Small intestine (tissue), 7 donors: Measurements from ENCODE around the gene RPS6KA6. TPM values are rescaled to one million over a fixed set of nuclear protein-coding genes. Genes with fewer than 3 reads are reported as not detected.
A peak's percentile ranks its signal among the peaks of the same experiment; 100 is the strongest.

ENCODE experiments used
- DNase-seq, 2 donors: peaks; one replicate each; pipeline versions ENCODE4 v3.0.0 to v3.0.0-alpha.2; 2013
- FAIRE-seq: peaks from 2 replicates; lab custom pipeline; 2012; peaks lifted over from hg19 to GRCh38; lab: Jason Lieb, UNC
- H3K27ac ChIP-seq, 3 donors: one replicate each; pipeline ENCODE4 v1.5.1; 2013; ENCODE audit warnings: low read length in 2 of 3, mild to moderate bottlenecking in 2 of 3, control low read depth in 1 of 3, inconsistent platforms in 1 of 3, low read depth in 1 of 3, moderate library complexity in 1 of 3
- H3K27me3 ChIP-seq, 3 donors: one replicate each; pipeline ENCODE4 v1.6.1; 2013; ENCODE audit warnings: low read length in 3 of 3, inconsistent platforms in 1 of 3; ENCODE audit not compliant: control insufficient read depth in 3 of 3, insufficient read depth in 3 of 3
- H3K36me3 ChIP-seq, 3 donors: one replicate each; pipeline ENCODE4 v1.6.1; 2013; ENCODE audit warnings: low read length in 3 of 3, inconsistent platforms in 1 of 3, low read depth in 1 of 3, mild to moderate bottlenecking in 1 of 3, moderate library complexity in 1 of 3; ENCODE audit not compliant: control insufficient read depth in 3 of 3, insufficient read depth in 2 of 3
- H3K4me1 ChIP-seq, 3 donors: one replicate each; pipeline ENCODE4 v1.6.1; 2013; ENCODE audit warnings: low read length in 2 of 3, inconsistent platforms in 1 of 3, low read depth in 1 of 3, mild to moderate bottlenecking in 1 of 3, moderate library complexity in 1 of 3; ENCODE audit not compliant: control insufficient read depth in 3 of 3, insufficient read depth in 2 of 3
- H3K4me3 ChIP-seq, 3 donors: one replicate each; pipeline ENCODE4 v1.5.1; 2013; ENCODE audit warnings: low read length in 3 of 3, control low read depth in 1 of 3, inconsistent platforms in 1 of 3, low read depth in 1 of 3, mild to moderate bottlenecking in 1 of 3, moderate library complexity in 1 of 3
- H3K9me3 ChIP-seq, 2 donors: one replicate each; pipeline ENCODE4 v1.6.1; 2013; ENCODE audit warnings: low read depth in 1 of 2, low read length in 1 of 2; ENCODE audit not compliant: control insufficient read depth in 2 of 2, insufficient read depth in 1 of 2
- WGBS, 3 donors: extraction: QIAGEN DNeasy Blood & Tissue Kit; methylation state at CpG; one replicate each; pipeline ENCODE4 v1.1.7; 2013; 5-methylcytosine and 5-hydroxymethylcytosine counted together
- polyA plus RNA-seq, 4 donors: library from polyadenylated mRNA; stranded (reverse) in 3 of 4; unstranded in 1 of 4; fragments of 200-250 nt in 3 of 4; fragments of 120-200 nt in 1 of 4; gene quantifications; one replicate each; pipeline versions ENCODE4 v1.2.1 to v1.2.3, GENCODE V29; 2013
- donor health status: healthy with polysubstance abuse.
- donor health status: control.
- donor health status: control.
- donor health status: Bipolar disorder and iron deficiency.
- donor health status: healthy.

The RPS6KA6 gene
- polyA plus RNA-seq, 4 donors = 2.2 to 8.8 (median 3.7) TPM

DNA sequence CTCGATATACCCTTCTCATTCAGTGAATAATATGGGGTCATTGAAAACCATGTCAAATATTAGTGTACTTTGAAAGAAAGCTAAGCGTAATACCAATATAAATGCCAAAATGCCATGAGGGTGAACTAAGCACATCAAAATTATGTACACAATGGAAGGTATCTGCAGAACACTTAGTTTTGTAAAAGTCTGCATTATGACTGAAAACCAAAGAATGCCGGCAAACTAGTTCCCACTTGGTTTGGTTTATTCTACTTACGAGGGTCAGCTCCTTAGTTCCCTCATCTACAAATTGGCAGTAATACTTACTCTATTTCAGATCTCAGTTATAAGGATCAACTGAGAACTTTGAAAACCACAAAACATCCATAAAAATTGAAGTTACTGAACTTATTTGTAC lies 27.3 kb downstream of the RPS6KA6 start:
- Histone ChIP-seq H3K27me3 (no peaks in the 10 kb centered on the region), H3K4me3 (no peak overlapping the region), H3K9me3 (no peaks in the 10 kb centered on the region), H3K4me1 (no peaks in the 10 kb centered on the region), H3K36me3 (no peaks in the 10 kb centered on the region), H3K27ac (no peak overlapping the region)
- DNase-seq (no peak), FAIRE-seq (no peak)
- WGBS, 3 donors = 88 to 96% (median 91%) methylated on average over 4 of the region's 4 CpGs

GRCh38 chrX:84156821-84157220 lies 31.2 kb downstream of the RPS6KA6 start:
- DNase-seq (no peak), FAIRE-seq (no peak)
- Histone ChIP-seq H3K27ac (no peak overlapping the region), H3K4me3 (no peak overlapping the region), H3K36me3 (no peaks in the 10 kb centered on the region), H3K27me3 (no peaks in the 10 kb centered on the region), H3K9me3 (no peaks in the 10 kb centered on the region), H3K4me1 (no peaks in the 10 kb centered on the region)
- 78 to 100% (median 97%) methylated on average over 1 of the region's 1 CpG for WGBS, 3 donors

GRCh38 chrX:84155938-84156337 lies 32.1 kb downstream of the RPS6KA6 start:
- Histone ChIP-seq H3K9me3 (no peaks in the 10 kb centered on the region), H3K4me1 (no peaks in the 10 kb centered on the region), H3K4me3 (no peak overlapping the region), H3K27me3 (no peaks in the 10 kb centered on the region), H3K27ac (no peak overlapping the region), H3K36me3 (no peaks in the 10 kb centered on the region)
- DNase-seq = no peak
- FAIRE-seq = no peak
- 70 to 89% (median 79%) methylated on average over 3 of the region's 3 CpGs for WGBS, 3 donors

- H3K27ac ChIP-seq = no peak overlapping the region
- no peak overlapping the region for H3K4me3 ChIP-seq
- no peaks in the 10 kb centered on the region for H3K36me3 ChIP-seq
- H3K4me1 ChIP-seq = no peaks in the 10 kb centered on the region
- H3K9me3 ChIP-seq = no peaks in the 10 kb centered on the region
- 30 to 73% (median 60%) methylated on average over 1 of the region's 1 CpG for WGBS, 3 donors
- no peak for FAIRE-seq
- H3K27me3 ChIP-seq = no peaks in the 10 kb centered on the region
- DNase-seq = peak in 1 of 2 donors; percentile 6
These were observed 34.5 kb downstream of the RPS6KA6 start for GRCh38 chrX:84153538-84153937.

GRCh38 chrX:84144991-84145390 lies 43.0 kb downstream of the RPS6KA6 start:
- no peak for DNase-seq
- H3K27ac ChIP-seq = no peak overlapping the region
- peak; percentile 71 for FAIRE-seq
- no peaks in the 10 kb centered on the region for H3K4me1 ChIP-seq
- no peak overlapping the region for H3K4me3 ChIP-seq
- H3K27me3 ChIP-seq = no peaks in the 10 kb centered on the region
- 76 to 91% (median 81%) methylated on average over 3 of the region's 3 CpGs for whole genome bisulfite sequencing, 3 donors
- no peaks in the 10 kb centered on the region for H3K36me3 ChIP-seq
- no peaks in the 10 kb centered on the region for H3K9me3 ChIP-seq

- Histone ChIP-seq H3K4me1 (no peaks in the 10 kb centered on the region), H3K27me3 (no peaks in the 10 kb centered on the region), H3K9me3 (no peaks in the 10 kb centered on the region), H3K27ac (no peak overlapping the region), H3K36me3 (no peaks in the 10 kb centered on the region), H3K4me3 (no peak overlapping the region)
- 76 to 91% (median 88%) methylated on average over 1 of the region's 1 CpG for WGBS, 3 donors
- FAIRE-seq (peak; percentile 49), DNase-seq (no peak)
These were observed 43.7 kb downstream of the RPS6KA6 start for GRCh38 chrX:84144281-84144680.

GRCh38 chrX:84133023-84133422 lies 55.0 kb downstream of the RPS6KA6 start:
- FAIRE-seq (no peak), DNase-seq (no peak)
- Histone ChIP-seq H3K4me1 (no peaks in the 10 kb centered on the region), H3K9me3 (no peaks in the 10 kb centered on the region), H3K27ac (no peak overlapping the region), H3K36me3 (no peaks in the 10 kb centered on the region), H3K27me3 (no peaks in the 10 kb centered on the region), H3K4me3 (no peak overlapping the region)
- WGBS, 3 donors = 45 to 69% (median 57%) methylated on average over 2 of the region's 2 CpGs

GRCh38 chrX:84123585-84123984 lies 64.4 kb downstream of the RPS6KA6 start:
- Histone ChIP-seq H3K27ac (no peak overlapping the region), H3K9me3 (no peaks in the 10 kb centered on the region), H3K36me3 (peaks cover 0 to 5% (median 0%) of the 10 kb centered on the region in 3 donors), H3K4me1 (peaks cover 0 to 4% (median 0%) of the 10 kb centered on the region in 3 donors), H3K27me3 (no peaks in the 10 kb centered on the region), H3K4me3 (no peak overlapping the region)
- WGBS, 3 donors = 93 to 97% (median 96%) methylated on average over 4 of the region's 4 CpGs
- FAIRE-seq (no peak), DNase-seq (no peak)

- no peaks in the 10 kb centered on the region for H3K27me3 ChIP-seq
- peak overlapping the region in 1 of 3 donors; percentile 58 for H3K27ac ChIP-seq
- DNase-seq (peak; percentile 72), FAIRE-seq (no peak)
- peaks cover 0 to 4% (median 0%) of the 10 kb centered on the region in 3 donors for H3K4me1 ChIP-seq
- no peak overlapping the region for H3K4me3 ChIP-seq
- H3K36me3 ChIP-seq = peaks cover 0 to 7% (median 0%) of the 10 kb centered on the region in 3 donors
- H3K9me3 ChIP-seq = no peaks in the 10 kb centered on the region
These were observed 69.2 kb downstream of the RPS6KA6 start for GRCh38 chrX:84118769-84119168.
